ENCODE data around the gene METTL16.

METTL16 gene

GRCh38 chr17:2385240-2386210, 126.2 kb downstream of the METTL16 start:
- no peak overlapping the region for H3K4me3 ChIP-seq (ENCODE audit: low read length)
- TF ChIP-seq ZNF274 (IDR thresholded peaks at IDR 0.05; ENCODE audit: low read depth, low read length): no peak

DNA sequence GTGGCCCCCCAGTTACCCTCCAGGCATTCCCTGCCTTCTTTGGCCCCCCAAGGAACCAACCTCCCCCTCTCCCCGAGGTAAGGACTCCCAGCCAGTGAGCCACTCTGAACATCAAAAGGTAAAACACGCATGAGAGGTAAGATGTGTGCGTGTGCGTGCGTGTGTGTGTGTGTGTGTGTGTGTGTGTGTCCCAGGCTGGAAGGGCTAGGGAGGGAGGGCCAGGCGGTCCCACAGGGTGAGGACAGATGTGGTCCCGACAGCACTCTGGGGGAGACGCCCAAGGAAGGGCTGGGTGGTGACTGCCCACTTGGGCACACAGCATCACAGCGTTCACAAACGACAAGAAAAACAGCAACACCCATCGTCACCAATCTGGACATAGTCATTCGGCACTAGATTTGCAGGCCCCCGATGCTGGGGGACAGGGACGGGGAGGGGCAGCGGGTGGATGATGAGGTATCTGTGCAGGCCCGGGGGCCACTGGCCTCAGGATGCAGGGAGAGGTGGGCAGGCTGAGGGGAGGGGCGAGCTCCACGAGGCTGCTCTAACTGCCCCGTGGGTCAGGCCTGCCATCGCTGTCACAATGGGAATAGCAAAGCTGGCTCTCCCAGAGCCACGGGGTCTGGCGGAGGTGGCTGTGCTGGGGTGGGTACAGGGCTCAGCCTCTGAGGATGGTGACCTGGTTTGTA, 127.1 kb downstream of the METTL16 start:
- H3K4me3 ChIP-seq (ENCODE audit: low read length): no peak overlapping the region
- no peak for TF ChIP-seq ZNF274 (IDR thresholded peaks at IDR 0.05; ENCODE audit: low read depth, low read length)

GRCh38 chr17:2383628-2384167, 128.0 kb downstream of the METTL16 start:
- no peak for TF ChIP-seq ZNF274 (IDR thresholded peaks at IDR 0.05; ENCODE audit: low read depth, low read length)
- H3K4me3 ChIP-seq (ENCODE audit: low read length): no peak overlapping the region

DNA sequence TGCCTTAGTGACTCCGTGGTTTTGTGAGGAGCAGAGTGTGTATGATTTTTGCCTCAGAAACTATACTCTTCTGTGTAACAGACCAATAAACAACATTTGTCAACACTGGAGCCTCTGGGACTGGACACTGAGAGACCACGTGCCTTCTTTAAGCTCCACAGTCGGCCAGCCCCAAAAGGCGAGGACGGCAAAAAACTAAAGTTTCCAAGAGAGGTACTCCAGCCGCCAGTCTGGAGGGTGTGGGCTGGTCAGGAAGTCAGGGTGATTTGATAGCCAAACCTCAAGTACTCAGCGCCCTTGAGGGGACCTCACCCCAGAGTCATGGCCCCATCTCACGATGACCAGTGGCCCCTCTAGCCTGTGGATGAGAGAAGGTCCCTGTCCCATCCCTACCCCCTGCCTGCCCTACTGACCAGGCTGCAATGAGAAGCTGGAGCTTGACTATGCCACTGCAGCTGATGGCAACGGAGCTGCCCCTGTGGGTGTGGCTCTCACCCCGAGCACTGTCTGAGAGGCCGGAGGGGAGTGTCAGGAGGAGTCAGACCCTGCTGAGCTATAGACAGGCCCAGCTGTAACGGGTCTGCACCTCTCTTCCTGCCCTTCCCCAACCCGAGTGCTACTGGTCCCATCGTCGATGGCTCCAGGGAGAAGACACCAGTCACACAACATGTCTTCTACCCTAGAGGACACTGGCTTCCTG, 130.6 kb downstream of the METTL16 start:
- no peak overlapping the region for H3K4me3 ChIP-seq (ENCODE audit: low read length)
- no peak for TF ChIP-seq ZNF274 (IDR thresholded peaks at IDR 0.05; ENCODE audit: low read depth, low read length)

DNA sequence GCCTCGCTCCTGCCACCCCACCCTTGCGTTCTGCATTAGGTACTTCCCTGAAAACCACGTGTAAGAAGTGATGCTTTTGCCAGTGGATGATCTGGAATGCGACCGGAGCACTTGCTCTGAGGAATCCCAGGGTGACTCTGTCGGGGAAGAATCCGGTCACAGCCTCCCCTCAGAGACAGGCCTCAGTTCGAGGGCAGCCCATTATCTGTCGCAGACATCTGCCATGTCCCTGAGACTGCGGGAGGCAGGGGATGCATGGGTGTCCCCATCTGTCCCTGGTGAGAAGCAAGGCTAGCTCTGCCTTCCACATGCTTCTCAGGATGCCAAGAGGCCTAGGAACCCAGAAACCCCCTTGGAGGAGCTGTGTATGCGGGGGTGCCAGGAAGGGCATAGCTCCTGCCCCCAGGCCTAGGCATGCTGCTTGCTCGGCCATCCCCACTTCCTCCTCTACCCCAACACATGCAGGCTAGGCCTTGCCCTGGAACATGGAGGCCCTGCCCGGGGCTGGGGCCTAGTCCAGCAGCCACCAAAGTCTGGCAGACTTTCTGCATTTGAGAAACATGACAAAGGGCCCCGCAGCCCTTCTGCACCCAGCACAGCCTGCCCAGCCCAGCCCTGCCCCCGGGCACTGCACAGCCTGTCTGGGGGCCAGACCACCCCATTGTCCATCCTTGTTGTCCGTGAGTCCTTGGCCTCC, 131.3 kb downstream of the METTL16 start:
- no peak overlapping the region for H3K4me3 ChIP-seq (ENCODE audit: low read length)

GRCh38 chr17:2379489-2380225, 132.0 kb downstream of the METTL16 start:
- TF ChIP-seq ZNF274 (IDR thresholded peaks at IDR 0.05; ENCODE audit: low read depth, low read length): no peak
- H3K4me3 ChIP-seq (ENCODE audit: low read length): no peak overlapping the region

More for the DNA sequence above, 131.3 kb downstream of the METTL16 start:
- no peak for TF ChIP-seq ZNF274 (IDR thresholded peaks at IDR 0.05; ENCODE audit: low read depth, low read length)

DNA sequence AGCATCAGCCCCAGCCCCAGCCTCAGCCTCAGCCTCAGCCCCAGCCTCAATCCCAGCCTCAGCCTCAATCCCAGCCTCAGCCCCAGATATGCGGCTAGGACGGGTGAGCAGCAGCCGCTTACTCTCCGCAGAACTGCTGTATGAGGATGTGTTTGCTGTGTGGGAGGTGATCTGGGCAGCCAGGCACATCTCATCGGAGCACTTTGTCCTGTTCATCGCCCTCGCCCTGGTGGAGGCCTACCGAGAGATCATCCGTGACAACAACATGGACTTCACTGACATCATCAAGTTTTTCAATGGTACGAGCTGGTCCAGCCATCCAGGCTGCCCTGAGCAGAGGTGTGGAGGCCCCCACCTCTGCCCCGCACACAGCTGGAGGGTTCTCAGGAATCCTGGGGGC, 132.8 kb downstream of the METTL16 start:
- no peak for TF ChIP-seq ZNF274 (IDR thresholded peaks at IDR 0.05; ENCODE audit: low read depth, low read length)
- H3K4me3 ChIP-seq (ENCODE audit: low read length): no peak overlapping the region

GRCh38 chr17:2377659-2378058, 134.0 kb downstream of the METTL16 start:
- H3K4me3 ChIP-seq (ENCODE audit: low read length): no peak overlapping the region
- TF ChIP-seq ZNF274 (IDR thresholded peaks at IDR 0.05; ENCODE audit: low read depth, low read length): no peak

DNA sequence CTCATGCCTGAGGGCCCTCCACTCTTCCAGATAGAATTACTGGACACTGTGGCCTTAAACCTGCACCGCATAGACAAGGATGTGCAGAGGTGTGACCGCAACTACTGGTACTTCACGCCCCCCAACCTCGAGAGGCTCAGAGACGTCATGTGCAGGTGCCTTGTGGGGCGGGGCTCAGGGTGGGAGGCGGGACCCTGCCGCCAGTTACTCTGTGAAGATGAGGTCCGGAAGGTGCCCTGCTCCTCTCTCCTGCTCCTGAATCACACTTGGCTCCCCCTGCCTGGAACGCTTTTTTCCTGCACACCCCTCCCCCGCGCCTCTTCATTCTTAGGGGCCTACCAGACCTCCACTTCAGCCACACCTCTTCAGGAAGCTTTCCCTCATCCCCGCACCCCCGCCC, 135.6 kb downstream of the METTL16 start:
- no peak overlapping the region for H3K4me3 ChIP-seq (ENCODE audit: low read length)
- no peak for TF ChIP-seq ZNF274 (IDR thresholded peaks at IDR 0.05; ENCODE audit: low read depth, low read length)

GRCh38 chr17:2375406-2375805, 136.3 kb downstream of the METTL16 start:
- no peak overlapping the region for H3K4me3 ChIP-seq (ENCODE audit: low read length)
- no peak for TF ChIP-seq ZNF274 (IDR thresholded peaks at IDR 0.05; ENCODE audit: low read depth, low read length)

DNA sequence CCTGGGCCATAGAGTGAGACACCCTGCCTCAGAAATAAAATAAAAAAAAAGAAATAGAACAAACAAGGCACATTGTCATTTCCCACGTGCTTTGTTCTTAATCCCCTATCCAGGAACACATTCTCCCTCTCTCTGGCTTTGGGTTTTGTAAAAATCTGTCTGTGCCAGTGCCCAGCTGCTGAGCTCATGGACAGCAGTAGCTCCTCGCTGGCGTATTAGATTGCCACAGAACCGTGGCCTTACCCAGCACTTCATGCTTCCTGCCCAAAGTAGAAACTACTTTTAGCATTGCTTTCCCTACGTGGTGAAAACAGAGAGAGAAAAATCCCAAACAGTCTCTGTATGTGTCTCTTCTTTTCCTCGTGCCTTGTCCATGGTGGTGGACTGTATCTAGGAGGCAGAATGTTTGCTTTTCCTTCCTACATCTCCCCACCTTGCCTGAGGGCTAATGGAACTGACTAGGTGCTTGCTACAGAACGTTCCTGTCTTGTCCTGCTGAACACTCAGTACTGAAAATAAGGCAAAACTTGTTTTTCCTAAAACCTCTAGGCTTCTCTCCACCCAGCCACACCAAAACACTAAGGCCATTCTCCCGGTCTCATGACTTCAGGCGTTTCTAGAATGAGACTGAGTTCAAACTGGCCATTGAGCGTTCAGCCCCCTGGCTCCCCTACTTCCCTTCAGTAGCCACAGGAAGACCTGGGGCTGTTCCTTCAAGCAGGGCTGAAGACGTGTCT, 137.0 kb downstream of the METTL16 start:
- no peak for TF ChIP-seq ZNF274 (IDR thresholded peaks at IDR 0.05; ENCODE audit: low read depth, low read length)
- no peak overlapping the region for H3K4me3 ChIP-seq (ENCODE audit: low read length)

GRCh38 chr17:2373179-2373578, 138.5 kb downstream of the METTL16 start:
- no peak for TF ChIP-seq ZNF274 (IDR thresholded peaks at IDR 0.05; ENCODE audit: low read depth, low read length)
- H3K4me3 ChIP-seq (ENCODE audit: low read length): no peak overlapping the region

All from GM08714 (cell line).